Sigmoid colon (tissue), 4 donors: ENCODE measurements around the gene GPBP1.

ENCODE experiments used
- POLR2AphosphoS5 ChIP-seq, 4 donors: sonication (generic); formaldehyde crosslinking; IDR thresholded peaks; one replicate each; pipeline ENCODE4 v1.6.1; 2017; ENCODE audit warnings: antibody characterized with exemption in 4 of 4
- TF ChIP-seq, protein P1 (sequence below), 4 experiments: fragments of 450-650 bp in 3 of 4; fragments of 200-600 bp in 1 of 4; IDR thresholded peaks; one replicate each; pipeline ENCODE4 v1.5.1; 2016 to 2019; ENCODE audit warnings: antibody characterized with exemption in 4 of 4, mild to moderate bottlenecking in 3 of 4, moderate library complexity in 2 of 4

DNA sequence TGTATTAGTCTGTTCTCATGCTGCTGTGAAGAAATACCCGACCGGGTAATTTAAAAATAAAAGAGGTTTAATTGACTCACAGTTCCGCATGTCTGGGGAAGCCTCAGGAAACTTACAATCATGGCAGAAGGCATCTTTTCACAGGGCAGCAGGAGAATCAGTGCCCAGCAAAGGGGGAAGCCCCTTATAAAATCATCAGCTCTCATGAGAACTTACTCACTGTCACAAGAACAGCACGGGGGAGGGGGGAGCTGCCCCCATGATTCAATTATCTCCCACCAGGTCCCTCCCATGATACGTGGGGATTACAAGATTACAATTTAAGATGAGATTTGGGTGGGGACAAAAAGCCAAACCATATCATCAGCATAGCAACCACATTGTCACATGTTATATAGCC, 102.5 kb downstream of the GPBP1 start:
- TF ChIP-seq, protein P1, sequence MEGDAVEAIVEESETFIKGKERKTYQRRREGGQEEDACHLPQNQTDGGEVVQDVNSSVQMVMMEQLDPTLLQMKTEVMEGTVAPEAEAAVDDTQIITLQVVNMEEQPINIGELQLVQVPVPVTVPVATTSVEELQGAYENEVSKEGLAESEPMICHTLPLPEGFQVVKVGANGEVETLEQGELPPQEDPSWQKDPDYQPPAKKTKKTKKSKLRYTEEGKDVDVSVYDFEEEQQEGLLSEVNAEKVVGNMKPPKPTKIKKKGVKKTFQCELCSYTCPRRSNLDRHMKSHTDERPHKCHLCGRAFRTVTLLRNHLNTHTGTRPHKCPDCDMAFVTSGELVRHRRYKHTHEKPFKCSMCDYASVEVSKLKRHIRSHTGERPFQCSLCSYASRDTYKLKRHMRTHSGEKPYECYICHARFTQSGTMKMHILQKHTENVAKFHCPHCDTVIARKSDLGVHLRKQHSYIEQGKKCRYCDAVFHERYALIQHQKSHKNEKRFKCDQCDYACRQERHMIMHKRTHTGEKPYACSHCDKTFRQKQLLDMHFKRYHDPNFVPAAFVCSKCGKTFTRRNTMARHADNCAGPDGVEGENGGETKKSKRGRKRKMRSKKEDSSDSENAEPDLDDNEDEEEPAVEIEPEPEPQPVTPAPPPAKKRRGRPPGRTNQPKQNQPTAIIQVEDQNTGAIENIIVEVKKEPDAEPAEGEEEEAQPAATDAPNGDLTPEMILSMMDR (IDR thresholded peaks at IDR 0.05): no peak
- TF ChIP-seq POLR2AphosphoS5 (IDR thresholded peaks at IDR 0.05): no peak
